SK-N-SH treated with all-trans-retinoic acid at 6 μM for 48 hours (cell line): ENCODE data around the gene RAB19.
"Not testable (repeated sequence)": the region's sequence is repeated elsewhere in the genome, so short reads cannot be mapped to it uniquely, and the experiment has no call there.

ENCODE experiments used
- ATAC-seq: fragments of 200-7000 bp; cut with Tn5 transposase; 3 replicates; pipeline ENCODE4 v1.9.1; 2020; ENCODE audit warnings: mild to moderate bottlenecking, moderate library complexity
- ARNTL ChIP-seq: fragments of 450-650 bp; formaldehyde crosslinking; IDR thresholded peaks from 2 replicates; pipeline ENCODE4 v1.5.0; 2020; ENCODE audit warnings: low read depth, mild to moderate bottlenecking, moderate library complexity, borderline replicate concordance
- CREB5 ChIP-seq: fragments of 250-450 bp; sonication (Bioruptor Pico); IDR thresholded peaks from 2 replicates; pipeline ENCODE4 v1.5.1; 2020; ENCODE audit warnings: low read depth, mild to moderate bottlenecking, moderate library complexity
- CSDC2 ChIP-seq: fragments of 250-450 bp; sonication (Bioruptor Pico); IDR thresholded peaks from 2 replicates; pipeline ENCODE4 v1.5.0; 2020; ENCODE audit warnings: mild to moderate bottlenecking, moderate library complexity
- CSRNP3 ChIP-seq: fragments of 250-450 bp; sonication (Bioruptor Pico); IDR thresholded peaks from 2 replicates; pipeline ENCODE4 v1.5.1; 2021; ENCODE audit warnings: mild to moderate bottlenecking, moderate library complexity
- ESRRG ChIP-seq: fragments of 250-450 bp; sonication (Bioruptor Pico); IDR thresholded peaks from 2 replicates; pipeline ENCODE4 v1.6.1; 2021; ENCODE audit warnings: mild to moderate bottlenecking
- GLIS3 ChIP-seq: fragments of 250-450 bp; sonication (Bioruptor Pico); IDR thresholded peaks from 2 replicates; pipeline ENCODE4 v1.5.0; 2020; ENCODE audit warnings: mild to moderate bottlenecking, moderate library complexity
- ISL1 ChIP-seq: fragments of 250-450 bp; sonication (Bioruptor Pico); IDR thresholded peaks from 2 replicates; pipeline ENCODE4 v2.1.2; 2022; ENCODE audit warnings: mild to moderate bottlenecking, moderate library complexity
- OSR1 ChIP-seq: fragments of 250-450 bp; sonication (Bioruptor Pico); IDR thresholded peaks from 2 replicates; pipeline ENCODE4 v1.8.0; 2022; ENCODE audit warnings: moderate library complexity, mild to moderate bottlenecking, inconsistent platforms
- PATZ1 ChIP-seq: fragments of 250-450 bp; sonication (Bioruptor Pico); IDR thresholded peaks from 2 replicates; pipeline ENCODE4 v1.8.0; 2020; ENCODE audit warnings: mild to moderate bottlenecking, moderate library complexity, borderline replicate concordance
- POU6F1 ChIP-seq: fragments of 250-450 bp; sonication (Bioruptor Pico); IDR thresholded peaks from 2 replicates; pipeline ENCODE4 v1.8.0; 2021; ENCODE audit warnings: low read depth, mild to moderate bottlenecking, moderate library complexity, borderline replicate concordance
- PPARA ChIP-seq: fragments of 250-450 bp; sonication (Bioruptor Pico); IDR thresholded peaks from 2 replicates; pipeline ENCODE4 v1.5.0; 2020; ENCODE audit warnings: mild to moderate bottlenecking, borderline replicate concordance
- SNAI2 ChIP-seq: fragments of 250-450 bp; sonication (Bioruptor Pico); IDR thresholded peaks from 2 replicates; pipeline ENCODE4 v1.5.0; 2020; ENCODE audit warnings: mild to moderate bottlenecking, moderate library complexity
- TCF4 ChIP-seq: fragments of 250-450 bp; sonication (Bioruptor Pico); IDR thresholded peaks from 2 replicates; pipeline ENCODE4 v1.8.0; 2021; ENCODE audit warnings: mild to moderate bottlenecking, moderate library complexity, borderline replicate concordance
- TOX ChIP-seq: fragments of 250-450 bp; sonication (Bioruptor Pico); IDR thresholded peaks from 2 replicates; pipeline ENCODE4 v1.8.0; 2021; ENCODE audit warnings: mild to moderate bottlenecking, moderate library complexity, borderline replicate concordance
- TSHZ2 ChIP-seq: fragments of 250-450 bp; sonication (Bioruptor Pico); IDR thresholded peaks from 2 replicates; pipeline ENCODE4 v1.5.0; 2020; ENCODE audit warnings: mild to moderate bottlenecking, moderate library complexity
- ZC3H10 ChIP-seq: fragments of 250-450 bp; sonication (Bioruptor Pico); IDR thresholded peaks from 2 replicates; pipeline ENCODE4 v1.5.1; 2021; ENCODE audit warnings: mild to moderate bottlenecking, moderate library complexity
- ZFP3 ChIP-seq: fragments of 250-450 bp; sonication (Bioruptor Pico); IDR thresholded peaks from 2 replicates; pipeline ENCODE4 v1.5.0; 2020; ENCODE audit warnings: mild to moderate bottlenecking, moderate library complexity
- ZFP30 ChIP-seq: fragments of 450-650 bp; formaldehyde crosslinking; IDR thresholded peaks from 2 replicates; pipeline ENCODE4 v1.5.0; 2022; ENCODE audit warnings: mild to moderate bottlenecking, moderate library complexity
- ZNF565 ChIP-seq: fragments of 450-650 bp; formaldehyde crosslinking; conservative IDR thresholded peaks from 2 replicates; pipeline ENCODE4 v1.5.0; 2020; ENCODE audit warnings: low read depth, mild to moderate bottlenecking, moderate library complexity
- ZNF8 ChIP-seq: fragments of 450-650 bp; formaldehyde crosslinking; IDR thresholded peaks from 2 replicates; pipeline ENCODE4 v1.5.0; 2020; ENCODE audit warnings: mild to moderate bottlenecking, moderate library complexity

RAB19 gene

GRCh38 chr7:140451716-140452115, 47.9 kb downstream of the RAB19 start:
- TF ChIP-seq CREB5 (CRISPR knock-in tag) (no peak), OSR1 (CRISPR knock-in tag) (no peak), ZFP3 (CRISPR knock-in tag) (no peak), ZNF565 (no peak), TOX (CRISPR knock-in tag) (no peak), ZC3H10 (CRISPR knock-in tag) (no peak), CSRNP3 (CRISPR knock-in tag) (no peak), CSDC2 (CRISPR knock-in tag) (no peak), SNAI2 (CRISPR knock-in tag) (no peak), ESRRG (CRISPR knock-in tag) (no peak)
- peak; percentile 18 for ATAC-seq

GRCh38 chr7:140453273-140453672, 49.4 kb downstream of the RAB19 start:
- no peak for ATAC-seq
- TF ChIP-seq GLIS3 (CRISPR knock-in tag) (no peak), PPARA (CRISPR knock-in tag) (no peak), CSDC2 (CRISPR knock-in tag) (no peak)

- ATAC-seq = not testable (repeated sequence)
These were observed 50.2 kb downstream of the RAB19 start for GRCh38 chr7:140453785-140454656.

GRCh38 chr7:140454657-140455015, 50.8 kb downstream of the RAB19 start:
- ATAC-seq = no peak
- TF ChIP-seq ZFP3 (CRISPR knock-in tag) = no peak
- no peak for TF ChIP-seq ESRRG (CRISPR knock-in tag)
- no peak for TF ChIP-seq PPARA (CRISPR knock-in tag)
- no peak for TF ChIP-seq POU6F1
- TF ChIP-seq ZNF565 = no peak
- no peak for TF ChIP-seq CSDC2 (CRISPR knock-in tag)
- no peak for TF ChIP-seq TSHZ2
- TF ChIP-seq CSRNP3 (CRISPR knock-in tag) = no peak
- no peak for TF ChIP-seq OSR1 (CRISPR knock-in tag)
- no peak for TF ChIP-seq ISL1 (CRISPR knock-in tag)
- TF ChIP-seq CREB5 (CRISPR knock-in tag) = no peak
- no peak for TF ChIP-seq PATZ1
- no peak for TF ChIP-seq ZFP30
- TF ChIP-seq ZNF8 (CRISPR knock-in tag) = no peak
- TF ChIP-seq ARNTL = no peak
- TF ChIP-seq TOX (CRISPR knock-in tag) = no peak
- TF ChIP-seq TCF4 (CRISPR knock-in tag) = no peak
